GM12878 (cell line): ENCODE results near the gene C5. TPM values are rescaled to one million over a fixed set of nuclear protein-coding genes. Genes with fewer than 3 reads are reported as not detected.

Source experiments
- ATAC-seq: fragments of 200-7000 bp; cut with Tn5 transposase; 3 replicates; pipeline ENCODE4 v1.9.1; 2020; ENCODE audit warnings: mild to moderate bottlenecking, moderate library complexity
- BruUV-seq: library from RNA; stranded (reverse); fragments of 400-500 nt; replicated peaks from 2 replicates; lab custom pipeline; 2021; lab: Mats Ljungman, UMichigan
- CTCF ChIA-PET: fragments of 300-600 bp; sonication (Branson Sonifier 250); formaldehyde crosslinking; extraction: SDS; loops from one replicate; lab custom pipeline; 2021; ENCODE audit warnings: inconsistent platforms; lab: Yijun Ruan, JAX
- POLR2A ChIA-PET: fragments of 350-600 bp; formaldehyde crosslinking; extraction: SDS; loops from one replicate; lab custom pipeline; 2021; ENCODE audit warnings: inconsistent platforms; lab: Charles Lee
- RAD21 ChIA-PET: fragments of 300-600 bp; sonication (Branson Sonifier 250); formaldehyde crosslinking; loops from one replicate; lab custom pipeline; 2023; ENCODE audit warnings: antibody characterized with exemption; ENCODE audit not compliant: unreplicated experiment; lab: Charles Lee
- SMC1A ChIA-PET: fragments of 300-600 bp; sonication (Branson Sonifier 250); formaldehyde crosslinking; loops from one replicate; lab custom pipeline; 2023; ENCODE audit not compliant: unreplicated experiment, uncharacterized antibody; lab: Charles Lee
- DNase-seq: peaks from one replicate; pipeline ENCODE4 v3.0.0-alpha.2; 2011; ENCODE audit warnings: low read depth, low spot score
- FAIRE-seq: peaks from 3 replicates; lab custom pipeline; 2011; peaks lifted over from hg19 to GRCh38; lab: Jason Lieb, UNC
- H2AFZ ChIP-seq: 2 replicates; pipeline ENCODE4 v1.6.0; 2011; ENCODE audit warnings: low read depth, low read length, control low read depth; ENCODE audit not compliant: control insufficient read depth
- H3K27ac ChIP-seq: 2 replicates; pipeline ENCODE4 v1.5.1; 2011; ENCODE audit warnings: control low read depth; ENCODE audit not compliant: control insufficient read depth, insufficient read depth
- H3K27me3 ChIP-seq, 2 experiments: replicated peaks in 1 of 2; 2 replicates each; pipeline versions ENCODE4 v1.6.0 to v1.6.1; 2011; ENCODE audit warnings: low read length in 1 of 2; ENCODE audit not compliant: control insufficient read depth in 2 of 2, insufficient read depth in 2 of 2
- H3K36me3 ChIP-seq, 2 experiments: 2 replicates each; pipeline ENCODE4 v1.5.1; 2011; ENCODE audit warnings: low read length in 1 of 2; ENCODE audit not compliant: control insufficient read depth in 2 of 2, insufficient read depth in 2 of 2
- H3K4me1 ChIP-seq: 2 replicates; pipeline ENCODE4 v1.6.1; 2011; ENCODE audit warnings: mild to moderate bottlenecking, low read length, moderate library complexity, mixed read lengths; ENCODE audit not compliant: control insufficient read depth, insufficient read depth
- H3K4me2 ChIP-seq: 2 replicates; pipeline ENCODE4 v1.6.0; 2011; ENCODE audit warnings: control low read depth; ENCODE audit not compliant: control insufficient read depth, insufficient read depth
- H3K4me3 ChIP-seq: fragments of 200-600 bp; sonication (generic); 2 replicates; pipeline ENCODE4 v1.5.1; 2016
- H3K79me2 ChIP-seq: 2 replicates; pipeline ENCODE4 v1.6.0; 2011; ENCODE audit warnings: low read length; ENCODE audit not compliant: control insufficient read depth, insufficient read depth
- H3K9ac ChIP-seq: 2 replicates; pipeline ENCODE4 v1.8.0; 2011; ENCODE audit warnings: low read length, control low read depth, mixed read lengths; ENCODE audit not compliant: control insufficient read depth, insufficient read depth
- H3K9me3 ChIP-seq: replicated peaks from 3 replicates; pipeline ENCODE4 v1.5.1; 2011; ENCODE audit warnings: mild to moderate bottlenecking, low read length; ENCODE audit not compliant: control insufficient read depth, insufficient read depth
- H4K20me1 ChIP-seq: 2 replicates; pipeline ENCODE4 v1.6.0; 2011; ENCODE audit not compliant: control insufficient read depth, insufficient read depth
- BACH1 ChIP-seq: fragments of 450-650 bp; IDR thresholded peaks from 2 replicates; pipeline ENCODE4 v1.6.1; 2017; ENCODE audit warnings: mild to moderate bottlenecking, borderline replicate concordance
- BCL3 ChIP-seq: IDR thresholded peaks from 2 replicates; pipeline ENCODE4 v1.6.1; 2011; ENCODE audit warnings: borderline replicate concordance, low read depth, mild to moderate bottlenecking, moderate library complexity, low read length; ENCODE audit not compliant: insufficient read depth, poor library complexity, severe bottlenecking
- CEBPB ChIP-seq, 2 experiments: fragments of 150-350 bp in 1 of 2; IDR thresholded peaks; 2 replicates each; pipeline ENCODE4 v1.6.1; 2012 to 2014; ENCODE audit warnings: low read depth in 2 of 2, low read length in 2 of 2, borderline replicate concordance in 1 of 2, inconsistent platforms in 1 of 2
- DPF2 ChIP-seq: fragments of 450-650 bp; IDR thresholded peaks from 2 replicates; pipeline ENCODE4 v1.6.1; 2017; ENCODE audit warnings: mild to moderate bottlenecking
- E2F4 ChIP-seq: IDR thresholded peaks from 2 replicates; pipeline ENCODE4 v1.6.1; 2012; ENCODE audit warnings: low read depth, low read length, improper control_type of control experiment
- FOS ChIP-seq: IDR thresholded peaks from 3 replicates; pipeline ENCODE4 v1.6.1; 2011; ENCODE audit warnings: borderline replicate concordance; ENCODE audit not compliant: insufficient read length; ENCODE audit errors: extremely low read depth
- GABPA ChIP-seq: IDR thresholded peaks from 2 replicates; pipeline ENCODE4 v1.6.1; 2014; ENCODE audit warnings: antibody characterized with exemption, low read depth, mild to moderate bottlenecking, inconsistent platforms
- IRF3 ChIP-seq: fragments of 450-650 bp; IDR thresholded peaks from 2 replicates; pipeline ENCODE4 v1.6.1; 2014; ENCODE audit warnings: mild to moderate bottlenecking
- MEF2A ChIP-seq: IDR thresholded peaks from 2 replicates; pipeline ENCODE4 v1.6.1; 2011; ENCODE audit warnings: low read depth, mild to moderate bottlenecking, low read length, moderate library complexity; ENCODE audit not compliant: insufficient read depth
- MLLT1 ChIP-seq: fragments of 450-650 bp; IDR thresholded peaks from 2 replicates; pipeline ENCODE4 v1.6.1; 2016; ENCODE audit warnings: mild to moderate bottlenecking
- MYB ChIP-seq: fragments of 150-350 bp; IDR thresholded peaks from 2 replicates; pipeline ENCODE4 v1.6.1; 2014; ENCODE audit warnings: mild to moderate bottlenecking, low read depth, low read length, borderline replicate concordance
- NBN ChIP-seq: fragments of 450-650 bp; IDR thresholded peaks from 2 replicates; pipeline ENCODE4 v1.6.1; 2016
- PAX5 ChIP-seq: IDR thresholded peaks from 2 replicates; pipeline ENCODE4 v1.6.1; 2011; ENCODE audit warnings: low read depth, low read length, borderline replicate concordance
- SIX5 ChIP-seq: IDR thresholded peaks from 2 replicates; pipeline ENCODE4 v1.6.1; 2011; ENCODE audit warnings: mild to moderate bottlenecking, low read depth, low read length, moderate library complexity; ENCODE audit not compliant: severe bottlenecking
- TCF7 ChIP-seq: IDR thresholded peaks from 2 replicates; pipeline ENCODE4 v1.6.1; 2014; ENCODE audit warnings: antibody characterized with exemption, borderline replicate concordance
- WGBS: methylation state at CpG from one replicate; pipeline ENCODE4 v1.1.6; 2016; ENCODE audit warnings: low lambda C conversion rate; ENCODE audit not compliant: insufficient replicate concordance, insufficient coverage; ENCODE audit errors: missing lambda C conversion rate; 5-methylcytosine and 5-hydroxymethylcytosine counted together
- in situ Hi-C: fragments of 300-500 bp; cut with MboI; formaldehyde crosslinking; loops from 9 replicates; pipeline ENCODE4 v1.14.3; 2018; ENCODE audit warnings: mixed read lengths
- intact Hi-C: fragments of 100-400 bp; cut with micrococcal nuclease; formaldehyde crosslinking; loops from one replicate; pipeline ENCODE4 v1.14.2; 2022; ENCODE audit not compliant: unreplicated experiment
- polyA plus RNA-seq, 11 experiments: library from polyadenylated mRNA; depleted of rRNA in 4 of 11; unstranded in 6 of 11; stranded (reverse) in 5 of 11; fragments of >200 nt; fragmentation: Nextera tagmentation in 4 of 11; fragmentation: Illumina TruSeq in 1 of 11; extraction: Ambion mirVana in 4 of 11; extraction: Trizol in 1 of 11; gene quantifications; 1 replicate in 1 of 11; 2 replicates in 10 of 11; pipeline versions ENCODE4 v1.2.1 to v1.2.3, GENCODE V29; 2011 to 2016; ENCODE audit warnings: inconsistent platforms in 2 of 11, missing spikeins in 2 of 11, low read depth in 1 of 11
- total RNA-seq, 4 experiments: library from RNA; depleted of rRNA in 3 of 4; stranded (reverse); fragments of >200 nt in 3 of 4; fragmentation: Illumina TruSeq in 1 of 4; extraction: Trizol in 1 of 4; gene quantifications; 2 replicates each; pipeline versions ENCODE4 v1.2.1 to v1.2.3, GENCODE V29; 2013 to 2021

Gene C5
- total and polyA plus RNA-seq, 10 of the 15 experiments (the other 5 are each of a cell fraction or from before 2014, with no cell fraction given), result 0.39 to 2.2 (median 1.2) TPM

GRCh38 chr9:121026260-121026691 is 23.8 kb downstream of the C5 start:
- no peaks in the 10 kb centered on the region for H3K27me3 ChIP-seq
- H3K27ac ChIP-seq, result no peak overlapping the region
- ChIA-PET RAD21 (no interaction called here), POLR2A (no interaction called here), CTCF (no interaction called here), SMC1A (no interaction called here)
- no peaks in the 10 kb centered on the region for H3K9me3 ChIP-seq
- TF ChIP-seq PAX5 (no peak), MEF2A (no peak), CEBPB (IDR thresholded peaks at IDR 0.05; ENCODE audit: borderline replicate concordance in 1 of 2, low read depth in 2 of 2, low read length in 2 of 2) (no peak), BACH1 (no peak), TCF7 (no peak), MLLT1 (no peak), MYB (no peak), NBN (no peak), BCL3 (no peak), FOS (no peak), DPF2 (no peak), SIX5 (no peak), E2F4 (no peak), GABPA (no peak), IRF3 (no peak)
- no TSS peak for BruUV-seq
- in situ Hi-C loops (no loop called here), intact Hi-C loops (no loop called here)
- FAIRE-seq, result no peak
- H3K4me2 ChIP-seq, result no peak overlapping the region
- H3K4me3 ChIP-seq, result no peak overlapping the region
- H4K20me1 ChIP-seq, result no peaks in the 10 kb centered on the region
- H3K79me2 ChIP-seq, result no peaks in the 10 kb centered on the region
- ATAC-seq, result no peak
- H3K36me3 ChIP-seq, result no peaks in the 10 kb centered on the region
- H2AFZ ChIP-seq, result no peak overlapping the region
- H3K4me1 ChIP-seq, result no peaks in the 10 kb centered on the region
- 85% methylated on average over 3 of the region's 3 CpGs for WGBS
- no peak overlapping the region for H3K9ac ChIP-seq
- no peak for DNase-seq
